Fibroblast of upper back skin (primary cell): ENCODE measurements around the gene C21orf58.
A peak's percentile ranks its signal among the peaks of the same experiment; 100 is the strongest.
"Not testable (repeated sequence)": the region's sequence is repeated elsewhere in the genome, so short reads cannot be mapped to it uniquely, and the experiment has no call there.

ENCODE experiments used
- DNase-seq: peaks from one replicate; pipeline ENCODE4 v3.0.0-alpha.2; 2013

The C21orf58 gene

GRCh38 chr21:46322351-46323226 is 1.1 kb downstream of the C21orf58 start:
- peak; percentile 29 for DNase-seq

- no peak for DNase-seq
These were observed 3.3 kb downstream of the C21orf58 start for GRCh38 chr21:46320331-46320801.

- no peak for DNase-seq
These were observed 4.5 kb downstream of the C21orf58 start for GRCh38 chr21:46319186-46319585.

GRCh38 chr21:46318464-46318845 is 5.2 kb downstream of the C21orf58 start:
- no peak for DNase-seq

- no peak for DNase-seq
These were observed 5.8 kb downstream of the C21orf58 start for GRCh38 chr21:46317710-46318463.

- DNase-seq, result no peak
These were observed 6.9 kb downstream of the C21orf58 start for GRCh38 chr21:46316708-46317324.

GRCh38 chr21:46314441-46315020 is 9.1 kb downstream of the C21orf58 start:
- DNase-seq, result no peak

- DNase-seq, result no peak
These were observed 10.7 kb downstream of the C21orf58 start for GRCh38 chr21:46312949-46313348.

- no peak for DNase-seq
These were observed 12.1 kb downstream of the C21orf58 start for GRCh38 chr21:46311568-46311967.

- not testable (repeated sequence) for DNase-seq
These were observed 13.4 kb downstream of the C21orf58 start for GRCh38 chr21:46310260-46310659.

- peak; percentile 10 for DNase-seq
These were observed 15.2 kb downstream of the C21orf58 start for GRCh38 chr21:46308431-46308830.

GRCh38 chr21:46307625-46308024 is 16.0 kb downstream of the C21orf58 start:
- DNase-seq, result peak; percentile 34

GRCh38 chr21:46304955-46305354 is 18.7 kb downstream of the C21orf58 start:
- DNase-seq, result no peak

- no peak for DNase-seq
These were observed 19.2 kb downstream of the C21orf58 start for GRCh38 chr21:46304437-46304836.

- DNase-seq, result no peak
These were observed 21.9 kb downstream of the C21orf58 start for GRCh38 chr21:46301759-46302158.

GRCh38 chr21:46299167-46299566 is 24.5 kb downstream of the C21orf58 start:
- DNase-seq, result no peak

- peak; percentile 21 for DNase-seq
These were observed 26.1 kb downstream of the C21orf58 start for GRCh38 chr21:46297338-46298271.

GRCh38 chr21:46295996-46296752 is 27.5 kb downstream of the C21orf58 start:
- DNase-seq, result peak; percentile 91

GRCh38 chr21:46295177-46295770 is 28.4 kb downstream of the C21orf58 start:
- DNase-seq, result peak; percentile 87

GRCh38 chr21:46294647-46295176 is 29.0 kb downstream of the C21orf58 start:
- DNase-seq, result peak; percentile 76
